GM18519 (cell line): Measurements from ENCODE around the gene FBP2.

ENCODE experiments used
- ATAC-seq: cut with Tn5 transposase; IDR thresholded peaks from one replicate; pipeline ENCODE4 v1.9.1; 2021; ENCODE audit warnings: mild to moderate bottlenecking, moderate library complexity; ENCODE audit not compliant: unreplicated experiment, low FRiP score

Gene FBP2

GRCh38 chr9:94593459-94594345, at the start of gene FBP2:
FBP2 (minus strand) TSS chr9:94593824; CDS start chr9:94593726, 98 bp downstream.
- no peak for ATAC-seq

DNA sequence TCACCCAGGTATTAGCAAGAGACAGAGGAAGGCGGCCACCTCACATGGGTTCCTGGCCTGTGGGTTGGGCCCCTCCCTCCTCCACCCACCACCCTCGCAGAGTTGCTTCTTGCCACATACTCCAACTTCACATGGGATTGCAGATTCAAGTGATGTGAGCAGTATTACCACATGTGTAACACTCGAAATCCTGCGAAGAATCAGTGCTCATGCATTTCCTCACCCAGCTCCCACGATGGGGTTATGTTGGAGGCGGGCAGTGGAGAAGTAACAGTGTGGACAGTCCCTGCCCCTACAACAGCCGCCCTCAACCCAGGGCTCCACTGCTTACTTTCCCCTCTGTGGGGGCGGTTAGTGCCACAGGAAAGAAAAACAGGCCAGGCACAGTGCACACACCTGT, 49.6 kb upstream of the FBP2 start:
- ATAC-seq, result no peak

DNA sequence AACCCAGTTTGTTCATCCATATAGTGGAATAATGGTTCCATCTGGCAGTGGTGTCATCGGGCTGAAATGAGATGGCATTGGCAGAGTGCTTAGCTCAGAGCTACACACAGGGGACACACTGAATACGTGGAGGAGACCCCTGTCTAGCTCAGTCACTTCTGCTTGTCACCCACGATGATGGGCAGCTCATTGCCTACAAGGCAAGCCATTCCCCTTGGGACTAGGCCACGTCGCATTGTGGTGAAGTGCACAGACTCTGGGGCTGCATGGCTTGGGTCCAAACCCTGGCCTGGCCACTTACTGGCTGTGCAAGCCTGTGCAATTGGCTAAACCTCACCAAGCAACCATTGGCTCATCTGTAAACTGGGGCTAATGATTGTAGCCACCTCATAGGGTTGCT, 48.9 kb upstream of the FBP2 start:
- ATAC-seq, result no peak

DNA sequence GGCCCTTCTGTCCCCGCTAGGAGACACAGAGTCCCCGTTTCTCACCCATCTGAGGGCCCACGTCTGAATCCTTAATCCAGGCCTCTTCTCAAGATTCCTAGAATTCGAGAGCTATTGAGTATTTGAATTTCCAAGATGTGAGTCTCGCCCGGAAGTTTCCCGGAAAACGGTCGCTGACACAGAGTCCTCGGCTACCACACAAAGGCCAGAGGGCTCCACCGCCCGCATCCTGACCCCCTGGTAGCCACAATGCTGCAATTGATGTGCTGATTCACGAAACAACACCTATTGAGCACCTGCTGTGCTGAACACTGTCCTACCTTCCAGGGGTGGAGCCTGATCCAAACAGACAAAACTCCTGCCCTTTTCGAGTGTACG, 46.4 kb upstream of the FBP2 start:
- ATAC-seq, result no peak

DNA sequence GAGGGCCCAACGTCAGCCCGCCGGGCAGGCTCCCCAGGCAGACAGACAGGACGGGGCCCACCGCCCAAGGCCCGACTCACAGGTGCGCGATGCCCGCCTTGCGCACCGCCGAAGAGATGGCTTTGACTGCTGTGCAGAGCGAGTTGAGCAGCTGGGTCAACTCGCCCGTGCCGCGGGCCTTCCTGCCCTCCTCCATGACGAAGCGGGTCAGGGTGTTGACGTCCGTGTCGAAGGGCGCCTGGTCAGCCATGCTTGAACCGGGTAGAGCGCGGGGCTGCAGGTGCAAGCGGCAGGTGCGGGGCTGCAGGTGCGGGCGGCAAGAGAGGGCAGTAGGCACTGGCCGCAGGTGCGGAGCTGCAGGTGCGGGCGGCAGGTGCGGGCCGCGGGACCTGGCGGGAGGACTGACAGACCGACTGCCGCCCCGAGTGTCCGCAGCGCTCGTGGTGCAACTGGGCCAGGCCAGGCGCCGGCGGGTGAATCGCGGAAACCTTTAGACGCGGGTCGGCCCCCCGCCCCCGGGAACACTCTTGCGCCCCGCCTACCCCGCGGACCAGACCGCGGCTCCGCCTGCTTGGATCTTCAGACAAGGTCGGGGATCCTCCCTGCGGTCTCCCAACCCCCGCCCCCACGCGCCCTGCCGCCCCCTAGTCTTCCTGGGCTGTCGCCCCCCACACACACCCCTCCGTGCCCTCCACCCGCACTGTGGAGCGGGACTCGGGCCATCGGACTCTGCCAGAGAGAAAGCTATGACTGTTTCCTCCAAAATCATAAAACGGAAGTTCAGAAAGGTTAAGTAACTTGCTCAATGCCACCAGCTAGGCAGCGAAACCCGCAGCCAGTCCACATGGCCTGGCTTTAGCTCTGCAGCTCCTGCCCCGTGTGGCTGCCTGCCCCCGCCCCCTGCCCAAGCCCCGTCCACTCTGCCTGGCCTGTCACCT, 45.7 kb upstream of the FBP2 start, which contains the start of gene FBP1:
FBP1 (minus strand) TSS at position 458 of the 938 bp plus-strand sequence; CDS start at position 250, 208 bp downstream.
- ATAC-seq, result no peak

DNA sequence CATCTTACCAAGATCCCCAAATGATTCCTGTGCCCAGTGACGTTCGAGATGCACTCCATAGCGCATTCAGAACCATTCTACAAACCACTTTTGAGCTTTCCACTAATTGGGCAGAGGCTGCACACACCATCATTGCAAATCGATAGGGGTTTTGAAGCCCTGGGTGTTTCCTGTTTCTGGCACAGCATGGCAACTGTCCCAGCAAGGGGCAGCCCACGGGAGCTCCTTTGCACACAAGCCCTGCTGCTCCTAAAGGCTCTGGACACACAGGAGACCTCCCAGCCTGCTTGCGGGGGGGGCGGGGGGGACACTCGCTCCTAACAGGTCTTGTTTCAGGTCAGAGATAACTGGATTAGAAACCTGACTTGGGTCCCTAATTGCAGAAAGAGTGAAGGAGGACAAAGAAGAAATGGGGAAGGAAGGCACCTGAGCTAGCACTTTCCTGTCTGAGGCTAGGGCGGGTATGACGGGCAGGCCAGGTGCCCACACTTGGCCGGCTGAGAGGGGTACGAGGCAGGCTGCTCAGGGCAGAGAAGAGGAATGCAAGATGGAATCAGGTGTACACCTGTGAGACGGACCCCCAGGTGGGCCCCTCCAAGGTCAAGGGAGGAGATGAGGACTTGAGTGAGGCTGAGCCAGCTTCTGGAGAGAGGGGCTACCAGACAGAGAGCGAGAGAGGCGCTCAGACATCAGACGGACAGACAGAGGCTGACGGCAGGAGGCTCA, 44.9 kb upstream of the FBP2 start:
- no peak for ATAC-seq

GRCh38 chr9:94632737-94633136, 39.1 kb upstream of the FBP2 start:
- ATAC-seq, result no peak

- ATAC-seq, result no peak
Observed at GRCh38 chr9:94631599-94631998, 38.0 kb upstream of the FBP2 start.

GRCh38 chr9:94630833-94631232, 37.2 kb upstream of the FBP2 start:
- no peak for ATAC-seq

- no peak for ATAC-seq
Observed at GRCh38 chr9:94630281-94630680, 36.7 kb upstream of the FBP2 start.

DNA sequence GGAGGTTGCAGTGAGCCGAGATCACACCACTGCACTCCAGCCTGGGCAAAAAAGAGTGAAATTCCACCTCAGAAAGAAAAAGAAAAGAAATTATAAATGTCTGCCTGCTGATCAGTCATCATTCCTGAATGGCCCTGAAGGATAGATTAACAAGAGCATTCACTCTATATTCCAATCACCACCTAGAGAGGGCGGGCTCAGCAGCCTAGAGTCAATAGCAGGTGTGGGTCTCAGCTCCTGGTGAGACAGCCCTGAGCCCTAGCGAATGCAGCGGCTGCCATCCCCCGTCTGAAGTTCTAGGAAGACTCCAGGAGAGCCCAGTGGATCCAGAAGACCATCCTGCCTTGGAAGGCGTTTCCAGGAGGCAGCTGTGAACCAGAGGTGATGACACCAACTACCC, 33.7 kb upstream of the FBP2 start:
- no peak for ATAC-seq

DNA sequence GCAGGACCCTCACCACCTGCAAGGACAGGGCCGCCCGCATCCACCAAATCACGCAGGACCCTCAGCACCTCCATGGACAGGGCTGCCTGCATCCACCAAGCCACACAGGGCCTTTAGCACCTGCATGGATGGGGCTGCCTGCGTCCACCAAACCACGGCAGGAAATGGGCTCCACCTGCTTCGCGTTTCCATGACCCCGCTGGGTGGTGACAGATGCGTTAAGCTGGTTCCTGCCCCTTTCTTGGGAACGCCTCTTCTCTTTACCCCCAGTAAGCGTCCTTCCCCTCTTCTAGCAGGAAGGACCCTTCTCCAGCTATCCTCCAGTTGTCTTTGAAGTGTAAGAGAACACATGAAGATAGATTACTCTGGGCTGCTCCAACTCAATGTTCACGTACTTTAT, 32.2 kb upstream of the FBP2 start:
- no peak for ATAC-seq

GRCh38 chr9:94624629-94625028, 31.0 kb upstream of the FBP2 start:
- no peak for ATAC-seq

DNA sequence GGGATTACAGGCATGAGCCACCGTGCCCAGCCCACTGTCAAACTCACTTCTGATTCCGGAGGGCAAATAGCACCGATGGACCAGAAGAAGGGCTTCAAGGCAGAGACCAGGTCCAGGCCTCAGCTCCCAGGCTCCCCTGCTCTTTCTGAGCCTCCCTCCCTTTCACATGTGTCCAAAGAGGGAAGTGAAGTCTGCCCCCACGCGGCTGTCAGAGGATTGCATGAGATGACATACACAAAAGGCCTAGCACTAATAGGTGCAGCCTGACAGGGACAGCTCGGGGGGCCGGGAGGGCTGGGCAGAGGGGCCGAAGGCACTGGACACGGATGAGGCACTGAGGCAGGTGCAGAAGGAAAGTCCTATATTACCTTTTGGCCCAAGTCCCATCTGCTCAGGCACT, 29.6 kb upstream of the FBP2 start:
- no peak for ATAC-seq

DNA sequence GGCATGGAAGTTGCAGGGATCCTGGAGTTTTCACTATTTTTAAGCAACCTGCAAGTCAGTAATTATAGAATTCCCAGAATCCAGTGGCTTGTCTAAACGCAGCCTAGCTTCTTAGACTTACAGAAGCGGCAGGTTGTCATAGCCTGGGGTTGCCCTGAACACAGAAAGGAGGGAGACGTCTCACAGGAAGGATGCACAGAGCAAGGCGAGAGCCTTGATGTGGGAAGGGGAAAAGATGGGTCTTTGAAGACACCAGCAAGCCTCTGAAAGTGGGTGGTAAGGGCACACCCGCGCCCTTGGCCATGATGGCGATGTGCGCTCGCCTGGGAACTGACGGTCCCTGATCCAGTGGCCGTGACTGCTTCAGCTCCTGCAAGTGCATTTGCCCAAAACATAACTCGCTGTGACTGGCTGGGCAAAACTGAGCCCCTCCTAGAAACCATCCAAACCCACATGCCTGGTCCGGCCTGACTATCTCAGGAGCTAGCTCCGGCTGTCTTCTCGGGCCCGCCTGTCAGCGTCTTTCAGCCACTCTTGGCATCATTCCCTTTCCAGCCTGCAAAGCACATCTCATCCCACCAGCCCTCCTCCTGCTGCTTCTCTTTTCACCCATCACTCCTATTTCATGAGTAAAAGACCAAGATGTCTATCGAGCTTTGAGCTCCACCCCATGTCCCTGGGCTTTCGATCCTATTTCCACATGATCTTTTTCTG, 28.6 kb upstream of the FBP2 start:
- no peak for ATAC-seq

DNA sequence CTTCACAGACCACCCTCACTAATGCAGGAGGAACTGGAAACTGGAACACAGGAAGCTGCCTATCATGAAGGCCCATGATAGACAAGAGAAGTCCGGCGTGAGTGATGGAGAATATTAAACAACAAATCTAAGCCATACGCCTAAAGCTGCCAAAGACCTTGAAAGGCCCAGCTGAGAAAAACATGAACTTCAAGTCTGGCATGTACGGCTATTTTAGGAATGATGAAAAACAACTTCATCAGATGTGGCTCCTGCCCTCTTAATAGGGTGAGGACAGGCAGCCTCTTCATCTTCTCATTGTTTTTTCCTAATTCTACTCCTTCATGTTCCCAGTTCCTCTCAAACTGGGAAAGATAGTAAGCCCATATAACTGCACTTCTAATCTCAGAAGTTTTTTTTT, 25.4 kb upstream of the FBP2 start:
- no peak for ATAC-seq

DNA sequence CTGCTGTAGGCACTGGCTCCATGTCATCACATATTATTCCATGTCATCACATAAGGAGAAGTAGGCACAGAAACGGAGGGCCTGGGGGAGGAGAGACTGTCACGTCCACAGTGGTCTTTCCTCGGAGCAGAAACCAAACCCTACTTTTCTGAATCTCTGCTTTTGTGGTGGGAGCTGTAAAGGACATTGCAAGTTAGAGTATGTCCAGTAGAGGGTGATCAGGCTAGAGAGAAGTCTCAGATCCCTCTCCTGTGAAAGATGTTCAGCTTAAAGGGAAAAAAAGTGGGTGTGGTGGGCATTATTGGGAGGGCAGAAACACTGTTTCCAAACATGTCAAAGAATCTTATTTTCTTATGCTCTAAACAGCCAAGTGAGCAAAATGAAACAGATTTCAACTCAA, 19.4 kb upstream of the FBP2 start:
- no peak for ATAC-seq

GRCh38 chr9:94612071-94612470, 18.4 kb upstream of the FBP2 start:
- no peak for ATAC-seq

DNA sequence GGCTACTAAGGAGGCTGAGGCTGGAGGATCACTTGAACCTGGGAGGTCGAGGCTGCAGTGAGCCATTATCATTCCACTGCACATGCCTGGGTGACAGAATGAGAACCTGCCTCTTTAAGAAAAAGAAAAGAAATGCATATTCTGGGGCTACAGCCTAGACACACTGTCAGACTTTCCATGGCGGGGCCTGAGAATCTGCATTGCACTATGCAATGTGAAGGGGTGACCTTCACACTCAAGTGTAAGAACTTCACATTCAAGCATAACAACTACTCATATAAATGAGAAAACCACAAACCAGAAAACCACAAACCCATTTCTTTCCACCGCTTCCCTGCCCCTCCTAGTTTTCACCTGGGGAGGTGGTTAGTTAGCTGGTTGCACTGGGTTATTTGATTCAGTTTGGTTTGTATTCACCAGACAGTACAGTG, 18.0 kb upstream of the FBP2 start:
- no peak for ATAC-seq

DNA sequence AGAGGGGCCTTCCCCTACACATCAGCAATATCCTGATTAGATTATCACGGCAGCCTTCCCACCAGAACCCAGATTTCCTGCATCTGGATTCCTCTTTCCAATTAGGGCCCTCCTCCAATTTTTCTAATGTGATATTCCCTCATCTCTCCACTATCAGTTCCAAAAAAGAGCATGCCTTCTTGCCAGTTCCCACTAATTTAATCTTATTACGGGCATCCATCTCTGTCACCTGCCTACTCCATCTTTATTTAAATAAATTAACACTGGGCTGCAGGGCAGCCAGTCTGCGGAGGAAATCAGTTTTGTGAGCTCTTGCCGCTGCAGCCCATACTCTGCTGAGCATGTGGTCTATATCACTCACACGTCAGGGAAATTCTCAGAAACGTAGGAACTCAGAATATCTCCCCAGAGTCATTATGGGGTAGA, 16.6 kb upstream of the FBP2 start:
- ATAC-seq, result no peak
